Tibial nerve (tissue), 4 donors: ENCODE results near the gene GALNT6.
"Not testable (repeated sequence)": the region's sequence is repeated elsewhere in the genome, so short reads cannot be mapped to it uniquely, and the experiment has no call there.

ENCODE experiments used
- EP300 ChIP-seq, 2 donors: sonication (generic); formaldehyde crosslinking; IDR thresholded peaks; one replicate each; pipeline ENCODE4 v1.6.1; 2017; ENCODE audit warnings: antibody characterized with exemption in 2 of 2, mild to moderate bottlenecking in 1 of 2
- POLR2A ChIP-seq, 2 donors: fragments of 450-650 bp; IDR thresholded peaks; one replicate each; pipeline ENCODE4 v1.6.1; 2017; ENCODE audit warnings: antibody characterized with exemption in 2 of 2, mild to moderate bottlenecking in 2 of 2, moderate library complexity in 2 of 2
- TF ChIP-seq, protein P1 (sequence below), 5 experiments: fragments of 200-600 bp in 3 of 5; fragments of 450-650 bp in 2 of 5; sonication (generic) in 3 of 5; IDR thresholded peaks; one replicate each; pipeline ENCODE4 v1.5.1; 2016 to 2019; ENCODE audit warnings: antibody characterized with exemption in 5 of 5, mild to moderate bottlenecking in 3 of 5, moderate library complexity in 2 of 5

DNA sequence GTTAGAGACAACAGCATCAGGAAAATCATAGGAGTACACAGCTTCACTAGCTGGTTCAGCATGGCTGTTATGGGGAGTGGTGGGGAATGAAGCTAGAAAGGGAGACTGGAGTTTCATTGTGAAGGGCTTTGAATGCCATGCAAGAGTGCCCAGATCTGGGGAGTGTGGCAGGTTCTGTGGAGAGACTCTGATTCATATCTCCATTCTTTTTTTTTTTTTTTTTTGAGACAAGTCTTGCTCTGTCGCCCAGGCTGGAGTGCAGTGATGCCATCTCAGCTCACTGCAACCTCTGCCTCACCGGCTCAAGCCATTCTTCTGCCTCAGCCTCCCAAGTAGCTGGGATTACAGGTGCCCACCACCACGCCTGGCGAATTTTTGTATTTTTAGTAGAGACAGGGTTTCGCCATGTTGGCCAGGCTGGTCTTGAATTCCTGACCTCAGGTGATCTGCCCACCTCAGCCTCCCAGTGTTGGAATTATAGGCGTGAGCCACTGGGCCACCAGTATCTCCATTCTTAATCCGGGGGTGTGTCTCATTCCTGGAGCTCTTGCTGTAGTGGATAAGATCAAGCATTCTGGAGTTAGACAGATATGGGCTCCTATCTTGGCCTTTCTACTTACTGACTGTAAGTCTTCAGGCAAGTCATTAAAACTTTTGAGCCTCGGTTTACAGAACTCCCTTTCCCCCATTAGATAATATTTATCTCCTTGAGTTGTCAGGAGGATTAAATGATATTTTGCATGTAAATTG, 73.0 kb downstream of the GALNT6 start:
- TF ChIP-seq, protein P1, sequence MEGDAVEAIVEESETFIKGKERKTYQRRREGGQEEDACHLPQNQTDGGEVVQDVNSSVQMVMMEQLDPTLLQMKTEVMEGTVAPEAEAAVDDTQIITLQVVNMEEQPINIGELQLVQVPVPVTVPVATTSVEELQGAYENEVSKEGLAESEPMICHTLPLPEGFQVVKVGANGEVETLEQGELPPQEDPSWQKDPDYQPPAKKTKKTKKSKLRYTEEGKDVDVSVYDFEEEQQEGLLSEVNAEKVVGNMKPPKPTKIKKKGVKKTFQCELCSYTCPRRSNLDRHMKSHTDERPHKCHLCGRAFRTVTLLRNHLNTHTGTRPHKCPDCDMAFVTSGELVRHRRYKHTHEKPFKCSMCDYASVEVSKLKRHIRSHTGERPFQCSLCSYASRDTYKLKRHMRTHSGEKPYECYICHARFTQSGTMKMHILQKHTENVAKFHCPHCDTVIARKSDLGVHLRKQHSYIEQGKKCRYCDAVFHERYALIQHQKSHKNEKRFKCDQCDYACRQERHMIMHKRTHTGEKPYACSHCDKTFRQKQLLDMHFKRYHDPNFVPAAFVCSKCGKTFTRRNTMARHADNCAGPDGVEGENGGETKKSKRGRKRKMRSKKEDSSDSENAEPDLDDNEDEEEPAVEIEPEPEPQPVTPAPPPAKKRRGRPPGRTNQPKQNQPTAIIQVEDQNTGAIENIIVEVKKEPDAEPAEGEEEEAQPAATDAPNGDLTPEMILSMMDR (IDR thresholded peaks at IDR 0.05): not testable (repeated sequence)
- TF ChIP-seq POLR2A, EP300 (IDR thresholded peaks at IDR 0.05): not testable (repeated sequence)
